SK-N-SH treated with all-trans-retinoic acid at 6 μM for 48 hours (cell line): Measurements from ENCODE around the gene ARHGEF25.

Experiments
- ATAC-seq: fragments of 200-7000 bp; cut with Tn5 transposase; 3 replicates; pipeline ENCODE4 v1.9.1; 2020; ENCODE audit warnings: mild to moderate bottlenecking, moderate library complexity
- ARNTL ChIP-seq: fragments of 450-650 bp; formaldehyde crosslinking; IDR thresholded peaks from 2 replicates; pipeline ENCODE4 v1.5.0; 2020; ENCODE audit warnings: low read depth, mild to moderate bottlenecking, moderate library complexity, borderline replicate concordance
- BACH2 ChIP-seq: fragments of 250-450 bp; sonication (Bioruptor Pico); IDR thresholded peaks from 2 replicates; pipeline ENCODE4 v1.9.0; 2021; ENCODE audit warnings: mild to moderate bottlenecking, borderline replicate concordance
- CSDC2 ChIP-seq: fragments of 250-450 bp; sonication (Bioruptor Pico); IDR thresholded peaks from 2 replicates; pipeline ENCODE4 v1.5.0; 2020; ENCODE audit warnings: mild to moderate bottlenecking, moderate library complexity
- CSRNP3 ChIP-seq: fragments of 250-450 bp; sonication (Bioruptor Pico); IDR thresholded peaks from 2 replicates; pipeline ENCODE4 v1.5.1; 2021; ENCODE audit warnings: mild to moderate bottlenecking, moderate library complexity
- ESRRG ChIP-seq: fragments of 250-450 bp; sonication (Bioruptor Pico); IDR thresholded peaks from 2 replicates; pipeline ENCODE4 v1.6.1; 2021; ENCODE audit warnings: mild to moderate bottlenecking
- GLIS3 ChIP-seq: fragments of 250-450 bp; sonication (Bioruptor Pico); IDR thresholded peaks from 2 replicates; pipeline ENCODE4 v1.5.0; 2020; ENCODE audit warnings: mild to moderate bottlenecking, moderate library complexity
- ISL1 ChIP-seq: fragments of 250-450 bp; sonication (Bioruptor Pico); IDR thresholded peaks from 2 replicates; pipeline ENCODE4 v2.1.2; 2022; ENCODE audit warnings: mild to moderate bottlenecking, moderate library complexity
- OSR1 ChIP-seq: fragments of 250-450 bp; sonication (Bioruptor Pico); IDR thresholded peaks from 2 replicates; pipeline ENCODE4 v1.8.0; 2022; ENCODE audit warnings: moderate library complexity, mild to moderate bottlenecking, inconsistent platforms
- PATZ1 ChIP-seq: fragments of 250-450 bp; sonication (Bioruptor Pico); IDR thresholded peaks from 2 replicates; pipeline ENCODE4 v1.8.0; 2020; ENCODE audit warnings: mild to moderate bottlenecking, moderate library complexity, borderline replicate concordance
- PPARA ChIP-seq: fragments of 250-450 bp; sonication (Bioruptor Pico); IDR thresholded peaks from 2 replicates; pipeline ENCODE4 v1.5.0; 2020; ENCODE audit warnings: mild to moderate bottlenecking, borderline replicate concordance
- SNAI2 ChIP-seq: fragments of 250-450 bp; sonication (Bioruptor Pico); IDR thresholded peaks from 2 replicates; pipeline ENCODE4 v1.5.0; 2020; ENCODE audit warnings: mild to moderate bottlenecking, moderate library complexity
- TCF4 ChIP-seq: fragments of 250-450 bp; sonication (Bioruptor Pico); IDR thresholded peaks from 2 replicates; pipeline ENCODE4 v1.8.0; 2021; ENCODE audit warnings: mild to moderate bottlenecking, moderate library complexity, borderline replicate concordance
- TOX ChIP-seq: fragments of 250-450 bp; sonication (Bioruptor Pico); IDR thresholded peaks from 2 replicates; pipeline ENCODE4 v1.8.0; 2021; ENCODE audit warnings: mild to moderate bottlenecking, moderate library complexity, borderline replicate concordance
- ZC3H10 ChIP-seq: fragments of 250-450 bp; sonication (Bioruptor Pico); IDR thresholded peaks from 2 replicates; pipeline ENCODE4 v1.5.1; 2021; ENCODE audit warnings: mild to moderate bottlenecking, moderate library complexity
- ZFP3 ChIP-seq: fragments of 250-450 bp; sonication (Bioruptor Pico); IDR thresholded peaks from 2 replicates; pipeline ENCODE4 v1.5.0; 2020; ENCODE audit warnings: mild to moderate bottlenecking, moderate library complexity
- ZNF565 ChIP-seq: fragments of 450-650 bp; formaldehyde crosslinking; conservative IDR thresholded peaks from 2 replicates; pipeline ENCODE4 v1.5.0; 2020; ENCODE audit warnings: low read depth, mild to moderate bottlenecking, moderate library complexity
- ZNF70 ChIP-seq: fragments of 450-650 bp; formaldehyde crosslinking; IDR thresholded peaks from 2 replicates; pipeline ENCODE4 v1.5.0; 2020; ENCODE audit warnings: mild to moderate bottlenecking, moderate library complexity
- ZNF8 ChIP-seq: fragments of 450-650 bp; formaldehyde crosslinking; IDR thresholded peaks from 2 replicates; pipeline ENCODE4 v1.5.0; 2020; ENCODE audit warnings: mild to moderate bottlenecking, moderate library complexity
- TF ChIP-seq, protein P1 (sequence below): fragments of 250-450 bp; sonication (Bioruptor Pico); IDR thresholded peaks from 2 replicates; pipeline ENCODE4 v1.5.0; 2020; ENCODE audit warnings: mild to moderate bottlenecking, moderate library complexity
- TF ChIP-seq, protein P2 (sequence below): fragments of 250-450 bp; sonication (Bioruptor Pico); IDR thresholded peaks from 2 replicates; pipeline ENCODE4 v1.5.1; 2020; ENCODE audit warnings: low read depth, mild to moderate bottlenecking, moderate library complexity

Gene ARHGEF25

DNA sequence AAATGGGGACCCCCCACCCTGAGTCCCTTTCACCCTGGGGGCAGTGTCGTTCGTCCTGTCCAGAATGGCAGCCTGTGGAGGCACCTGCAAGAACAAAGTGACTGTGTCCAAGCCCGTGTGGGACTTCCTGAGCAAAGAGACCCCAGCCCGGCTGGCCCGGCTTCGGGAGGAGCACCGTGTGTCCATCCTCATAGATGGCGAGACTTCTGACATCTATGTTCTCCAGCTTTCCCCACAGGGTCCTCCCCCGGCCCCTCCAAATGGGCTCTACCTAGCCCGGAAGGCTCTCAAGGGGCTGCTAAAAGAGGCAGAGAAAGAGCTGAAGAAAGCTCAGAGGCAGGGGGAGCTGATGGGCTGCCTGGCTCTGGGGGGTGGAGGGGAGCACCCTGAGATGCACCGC is 4.4 kb upstream of the ARHGEF25 start:
- no peak for ATAC-seq
- TF ChIP-seq ZFP3 (CRISPR knock-in tag) (no peak), PATZ1 (no peak), BACH2 (CRISPR knock-in tag) (no peak)

DNA sequence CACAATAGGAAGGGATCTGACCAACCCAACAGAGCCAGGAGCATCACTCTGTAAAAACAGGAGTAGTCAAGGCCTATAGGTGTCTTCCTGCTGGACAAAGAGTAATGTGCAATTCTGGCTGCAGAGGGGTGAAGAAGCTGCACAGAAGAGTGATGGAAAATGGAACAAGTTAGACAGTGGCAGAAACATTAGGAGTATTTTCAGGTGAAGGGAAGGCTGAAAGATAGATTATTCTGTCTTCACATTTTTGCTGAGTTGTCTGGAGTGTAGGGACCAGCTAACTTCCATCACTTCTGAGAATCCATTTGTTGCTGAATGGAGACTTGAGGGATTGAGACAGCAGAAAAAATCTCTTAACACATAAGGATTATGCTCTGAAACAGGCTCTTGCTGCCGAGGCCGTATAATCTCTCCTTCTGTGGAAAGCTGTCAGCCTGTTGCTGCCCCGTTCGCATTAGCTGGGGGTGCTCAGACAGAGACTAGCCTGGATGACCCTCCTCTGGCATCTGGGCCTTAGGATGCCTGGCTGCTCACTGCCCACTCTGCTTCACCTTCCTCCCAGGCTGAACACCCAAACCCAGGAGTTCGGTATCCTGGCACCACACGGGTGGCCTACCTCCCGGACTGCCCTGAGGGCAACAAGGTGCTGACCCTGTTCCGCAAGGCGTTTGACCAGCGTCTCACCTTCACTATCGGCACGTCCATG is 3.1 kb upstream of the ARHGEF25 start:
- ATAC-seq, result no peak
- no peak for TF ChIP-seq ARNTL (CRISPR knock-in tag)
- TF ChIP-seq ISL1 (CRISPR knock-in tag), result no peak
- TF ChIP-seq, protein P1, sequence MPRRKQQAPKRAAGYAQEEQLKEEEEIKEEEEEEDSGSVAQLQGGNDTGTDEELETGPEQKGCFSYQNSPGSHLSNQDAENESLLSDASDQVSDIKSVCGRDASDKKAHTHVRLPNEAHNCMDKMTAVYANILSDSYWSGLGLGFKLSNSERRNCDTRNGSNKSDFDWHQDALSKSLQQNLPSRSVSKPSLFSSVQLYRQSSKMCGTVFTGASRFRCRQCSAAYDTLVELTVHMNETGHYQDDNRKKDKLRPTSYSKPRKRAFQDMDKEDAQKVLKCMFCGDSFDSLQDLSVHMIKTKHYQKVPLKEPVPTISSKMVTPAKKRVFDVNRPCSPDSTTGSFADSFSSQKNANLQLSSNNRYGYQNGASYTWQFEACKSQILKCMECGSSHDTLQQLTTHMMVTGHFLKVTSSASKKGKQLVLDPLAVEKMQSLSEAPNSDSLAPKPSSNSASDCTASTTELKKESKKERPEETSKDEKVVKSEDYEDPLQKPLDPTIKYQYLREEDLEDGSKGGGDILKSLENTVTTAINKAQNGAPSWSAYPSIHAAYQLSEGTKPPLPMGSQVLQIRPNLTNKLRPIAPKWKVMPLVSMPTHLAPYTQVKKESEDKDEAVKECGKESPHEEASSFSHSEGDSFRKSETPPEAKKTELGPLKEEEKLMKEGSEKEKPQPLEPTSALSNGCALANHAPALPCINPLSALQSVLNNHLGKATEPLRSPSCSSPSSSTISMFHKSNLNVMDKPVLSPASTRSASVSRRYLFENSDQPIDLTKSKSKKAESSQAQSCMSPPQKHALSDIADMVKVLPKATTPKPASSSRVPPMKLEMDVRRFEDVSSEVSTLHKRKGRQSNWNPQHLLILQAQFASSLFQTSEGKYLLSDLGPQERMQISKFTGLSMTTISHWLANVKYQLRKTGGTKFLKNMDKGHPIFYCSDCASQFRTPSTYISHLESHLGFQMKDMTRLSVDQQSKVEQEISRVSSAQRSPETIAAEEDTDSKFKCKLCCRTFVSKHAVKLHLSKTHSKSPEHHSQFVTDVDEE (CRISPR knock-in tag), result no peak
- no peak for TF ChIP-seq GLIS3
- no peak for TF ChIP-seq TOX
- no peak for TF ChIP-seq TCF4 (CRISPR knock-in tag)
- TF ChIP-seq ZFP3 (CRISPR knock-in tag), result no peak
- no peak for TF ChIP-seq ZC3H10 (CRISPR knock-in tag)
- TF ChIP-seq ZNF565 (CRISPR knock-in tag), result no peak
- no peak for TF ChIP-seq PPARA (CRISPR knock-in tag)
- no peak for TF ChIP-seq CSRNP3 (CRISPR knock-in tag)
- no peak for TF ChIP-seq SNAI2 (CRISPR knock-in tag)

DNA sequence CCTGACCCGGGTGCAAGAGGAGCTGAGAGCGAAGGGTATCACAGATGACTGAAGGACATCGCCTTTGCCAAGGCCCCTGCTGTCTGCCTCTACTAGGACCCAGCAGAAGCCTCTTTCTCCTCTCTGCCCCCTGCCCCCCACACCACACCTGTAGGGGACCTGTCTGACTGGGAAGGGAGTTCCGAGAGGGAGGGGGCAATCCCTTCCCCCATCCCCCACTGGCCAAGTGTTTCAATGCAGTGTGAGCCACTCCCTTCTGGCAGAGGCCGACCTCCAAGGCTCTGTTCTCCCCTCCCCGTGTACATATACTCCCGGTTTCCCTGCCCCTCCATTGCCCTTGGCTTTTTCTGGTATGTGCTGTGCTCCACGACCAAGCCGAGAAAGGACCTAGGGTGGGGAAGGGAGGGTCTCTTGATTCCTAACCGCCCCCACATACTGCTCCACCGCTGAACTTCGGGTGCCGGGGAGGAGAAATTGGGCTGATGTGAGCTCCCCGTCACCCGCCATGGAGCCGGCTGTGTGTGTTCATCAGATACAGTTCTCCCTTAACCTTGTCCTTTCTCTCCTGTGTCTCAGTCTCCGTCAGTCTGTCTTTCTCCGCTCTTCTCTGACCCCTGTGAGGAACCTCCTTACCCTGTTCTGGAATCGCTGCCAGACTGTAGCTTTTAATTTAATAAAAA is 2.0 kb upstream of the ARHGEF25 start:
- no peak for ATAC-seq
- no peak for TF ChIP-seq ISL1 (CRISPR knock-in tag)
- TF ChIP-seq, protein P2, sequence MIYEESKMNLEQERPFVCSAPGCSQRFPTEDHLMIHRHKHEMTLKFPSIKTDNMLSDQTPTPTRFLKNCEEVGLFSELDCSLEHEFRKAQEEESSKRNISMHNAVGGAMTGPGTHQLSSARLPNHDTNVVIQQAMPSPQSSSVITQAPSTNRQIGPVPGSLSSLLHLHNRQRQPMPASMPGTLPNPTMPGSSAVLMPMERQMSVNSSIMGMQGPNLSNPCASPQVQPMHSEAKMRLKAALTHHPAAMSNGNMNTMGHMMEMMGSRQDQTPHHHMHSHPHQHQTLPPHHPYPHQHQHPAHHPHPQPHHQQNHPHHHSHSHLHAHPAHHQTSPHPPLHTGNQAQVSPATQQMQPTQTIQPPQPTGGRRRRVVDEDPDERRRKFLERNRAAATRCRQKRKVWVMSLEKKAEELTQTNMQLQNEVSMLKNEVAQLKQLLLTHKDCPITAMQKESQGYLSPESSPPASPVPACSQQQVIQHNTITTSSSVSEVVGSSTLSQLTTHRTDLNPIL (CRISPR knock-in tag), result no peak
- TF ChIP-seq ARNTL (CRISPR knock-in tag), result no peak
- TF ChIP-seq PATZ1, result no peak
- TF ChIP-seq ZNF565 (CRISPR knock-in tag), result no peak
- no peak for TF ChIP-seq OSR1 (CRISPR knock-in tag)
- TF ChIP-seq ESRRG, result no peak
- no peak for TF ChIP-seq CSDC2 (CRISPR knock-in tag)
- TF ChIP-seq TOX, result no peak
- TF ChIP-seq SNAI2 (CRISPR knock-in tag), result no peak
- TF ChIP-seq, protein P1 (CRISPR knock-in tag), result no peak
- no peak for TF ChIP-seq PPARA (CRISPR knock-in tag)
- TF ChIP-seq ZNF8 (CRISPR knock-in tag), result no peak
- TF ChIP-seq GLIS3, result no peak
- TF ChIP-seq ZNF70 (CRISPR knock-in tag), result no peak
- no peak for TF ChIP-seq TCF4 (CRISPR knock-in tag)
- no peak for TF ChIP-seq CSRNP3 (CRISPR knock-in tag)
- no peak for TF ChIP-seq ZFP3 (CRISPR knock-in tag)
